Measurements from ENCODE around the gene DNAJB8. TPM values are rescaled to one million over a fixed set of nuclear protein-coding genes. Genes with fewer than 3 reads are reported as not detected.

Gene DNAJB8
- total and polyA plus RNA-seq, 9 of the 15 experiments (the other 6 are each of a cell fraction or from before 2014, with no cell fraction given) = not detected

DNA sequence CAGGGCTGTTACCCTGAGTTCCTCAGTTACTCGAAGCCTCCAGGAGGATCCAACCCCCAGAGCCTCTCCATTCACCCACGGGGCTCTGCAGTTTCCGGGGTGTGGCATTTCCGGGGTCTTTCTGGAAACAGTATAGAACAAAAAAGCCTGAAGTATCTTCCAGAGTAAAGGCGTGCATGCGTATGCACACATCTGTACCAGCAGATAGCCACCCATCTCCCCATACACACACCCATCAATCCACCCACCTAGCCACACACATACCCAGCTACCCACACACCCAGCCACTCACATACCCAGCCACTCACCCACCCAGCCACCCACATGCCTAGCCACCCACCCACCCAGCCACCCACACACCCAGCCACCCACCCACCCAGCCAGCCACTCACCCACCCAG, 2.9 kb upstream of the DNAJB8 start:
- H3K79me2 ChIP-seq (ENCODE audit: control insufficient read depth, insufficient read depth, low read length) = no peaks in the 10 kb centered on the region
- peaks cover 4 to 21% of the 10 kb centered on the region in 2 experiments; a peak in 4 of 5 replicates for H3K27me3 ChIP-seq (ENCODE audit: control insufficient read depth in 2 of 2, insufficient read depth in 2 of 2, low read length in 2 of 2)
- no peaks in the 10 kb centered on the region for H3K36me3 ChIP-seq (ENCODE audit: control insufficient read depth, insufficient read depth, low read length)
- H4K20me1 ChIP-seq (replicated peaks; ENCODE audit: control insufficient read depth, insufficient read depth, low read length) = no peaks in the 10 kb centered on the region
- no peaks in the 10 kb centered on the region for H3K9me3 ChIP-seq (replicated peaks; ENCODE audit: control insufficient read depth, insufficient read depth, low read depth, low read length)
- no peak for ATAC-seq
- no TSS peak for BruUV-seq (replicated peaks)
- no peak for DNase-seq (ENCODE audit: extremely low read depth in 1 of 4, low spot score in 3 of 4)
- H3K9ac ChIP-seq (ENCODE audit: insufficient read depth in 1 of 2, low read depth in 2 of 2, low read length in 2 of 2) = no peak overlapping the region
- H3K27ac ChIP-seq (ENCODE audit: extremely low read depth, low read depth, low read length) = no peak overlapping the region
- intact Hi-C loops (cut with micrococcal nuclease) (no loop called here), in situ Hi-C loops (cut with MboI) (no loop called here)
- no peak for FAIRE-seq
- H3K4me3 ChIP-seq = no peak overlapping the region
- POLR2A ChIA-PET = interaction anchor here (1.2 kb wide), 1 partner anchor 13 kb away, joined by 3 read pairs; no protein-coding TSS in a partner anchor
- H3K9me1 ChIP-seq (ENCODE audit: control insufficient read depth, insufficient read depth, low read length) = peaks cover 3% of the 10 kb centered on the region
- CTCF ChIA-PET (ENCODE audit: low intra/inter-chr PET ratio) = no interaction called here
- H3K4me1 ChIP-seq (replicated peaks in 1 of 2; ENCODE audit: control insufficient read depth in 2 of 2, insufficient read depth in 2 of 2, low read length in 2 of 2) = peaks cover 15 to 26% of the 10 kb centered on the region in 2 experiments; a peak in 4 of 5 replicates
- no peak for TF ChIP-seq MAFG (tag; conservative IDR thresholded peaks at IDR 0.05)
- no peak for TF ChIP-seq NFE2 (IDR thresholded peaks at IDR 0.05; ENCODE audit: low read depth)
- TF ChIP-seq MEF2A (IDR thresholded peaks at IDR 0.05; ENCODE audit: control insufficient read depth, low read depth, low read length) = no peak
- no peak for TF ChIP-seq ZBTB8A (IDR thresholded peaks at IDR 0.05; ENCODE audit: partially characterized antibody)
- no peak for TF ChIP-seq HNRNPLL (IDR thresholded peaks at IDR 0.05; ENCODE audit: low read depth, low read length, poor library complexity, severe bottlenecking)
- H2AFZ ChIP-seq (ENCODE audit: low read depth, low read length) = peak overlapping the region; percentile 45; the same call in 1 of the 2 replicates
- WGBS (ENCODE audit: insufficient coverage, low coverage, missing lambda C conversion rate) = 33% methylated on average over 5 of the region's 6 CpGs
- no peak overlapping the region for H3K4me2 ChIP-seq (ENCODE audit: insufficient read depth, low read length)

Measured in K562 (cell line).